Panc1 (cell line): Measurements from ENCODE around the gene SLCO4A1. TPM values are rescaled to one million over a fixed set of nuclear protein-coding genes. Genes with fewer than 3 reads are reported as not detected.

ENCODE experiments used
- ATAC-seq: fragments of 200-7000 bp; cut with Tn5 transposase; 2 replicates; pipeline ENCODE4 v1.9.1; 2020; ENCODE audit warnings: mild to moderate bottlenecking, moderate library complexity
- BruUV-seq: library from RNA; stranded (reverse); fragments of 400-500 nt; replicated peaks from 2 replicates; lab custom pipeline; 2021; lab: Mats Ljungman, UMichigan
- CTCF ChIA-PET: fragments of 300-600 bp; sonication (Branson Sonifier 250); formaldehyde crosslinking; loops from one replicate; lab custom pipeline; 2022; ENCODE audit warnings: antibody characterized with exemption; lab: Charles Lee
- POLR2A ChIA-PET: fragments of 300-600 bp; sonication (Branson Sonifier 250); formaldehyde crosslinking; loops from one replicate; lab custom pipeline; 2022; ENCODE audit warnings: antibody characterized with exemption; lab: Charles Lee
- DNase-seq: peaks from one replicate; pipeline ENCODE4 v3.0.0-alpha.2; 2010; ENCODE audit warnings: low read depth, low spot score
- H3K27ac ChIP-seq: 2 replicates; pipeline ENCODE4 v1.5.1; 2011; ENCODE audit warnings: mild to moderate bottlenecking, low read length, inconsistent platforms
- H3K27me3 ChIP-seq: fragments of 200-500 bp; sonication (Bioruptor generic); 2 replicates; pipeline ENCODE4 v1.6.0; 2014; ENCODE audit warnings: low read length, inconsistent platforms; ENCODE audit not compliant: control insufficient read depth, insufficient read depth
- H3K36me3 ChIP-seq: fragments of 200-500 bp; sonication (Bioruptor generic); 2 replicates; pipeline ENCODE4 v1.5.1; 2014; ENCODE audit warnings: inconsistent platforms, mild to moderate bottlenecking, low read length, moderate library complexity; ENCODE audit not compliant: control insufficient read depth, insufficient read depth
- H3K4me1 ChIP-seq: 2 replicates; pipeline ENCODE4 v1.5.1; 2011; ENCODE audit warnings: inconsistent platforms, mild to moderate bottlenecking, low read length, moderate library complexity; ENCODE audit not compliant: control insufficient read depth, insufficient read depth
- H3K4me3 ChIP-seq, 2 experiments: 2 replicates each; pipeline ENCODE4 v1.5.1; 2011 to 2012; ENCODE audit warnings: low read depth in 2 of 2, low read length in 2 of 2, mild to moderate bottlenecking in 2 of 2, inconsistent platforms in 1 of 2, moderate library complexity in 1 of 2
- H3K9me3 ChIP-seq: fragments of 200-500 bp; sonication (Bioruptor generic); 2 replicates; pipeline ENCODE4 v1.5.1; 2014; ENCODE audit warnings: low read depth, mild to moderate bottlenecking, inconsistent platforms, low read length, moderate library complexity; ENCODE audit not compliant: control insufficient read depth, insufficient read depth
- CTCF ChIP-seq: fragments of 450-650 bp; IDR thresholded peaks from 2 replicates; pipeline ENCODE4 v1.5.1; 2017; ENCODE audit warnings: mild to moderate bottlenecking
- POLR2AphosphoS5 ChIP-seq: IDR thresholded peaks from 2 replicates; pipeline ENCODE4 v1.6.1; 2012; ENCODE audit warnings: mild to moderate bottlenecking, low read depth, low read length, moderate library complexity
- REST ChIP-seq, 2 experiments: IDR thresholded peaks; 2 replicates each; pipeline ENCODE4 v1.6.1; 2011 to 2012; ENCODE audit warnings: low read depth in 2 of 2, control low read depth in 1 of 2, low read length in 1 of 2, mild to moderate bottlenecking in 1 of 2, moderate library complexity in 1 of 2; ENCODE audit not compliant: insufficient read depth in 1 of 2
- SIN3A ChIP-seq: IDR thresholded peaks from 2 replicates; pipeline ENCODE4 v1.6.1; 2012; ENCODE audit warnings: low read depth, mild to moderate bottlenecking, low read length, moderate library complexity, borderline replicate concordance; ENCODE audit not compliant: insufficient read depth
- TCF7L2 ChIP-seq: IDR thresholded peaks from 2 replicates; pipeline ENCODE4 v1.6.1; 2011; ENCODE audit warnings: mild to moderate bottlenecking, low read depth, low read length, inconsistent platforms
- in situ Hi-C: cut with HindIII; loops from 2 replicates; pipeline ENCODE4 v1.10.0; 2016; ENCODE audit warnings: low sequenced_read_pairs, low pct_unique_long_range_greater_than_20kb
- intact Hi-C: fragments of 100-400 bp; cut with micrococcal nuclease; formaldehyde crosslinking; loops from one replicate; pipeline ENCODE4 v1.10.0; 2022; ENCODE audit not compliant: unreplicated experiment
- total RNA-seq: library from RNA; stranded (reverse); gene quantifications from one replicate; pipeline ENCODE4 v1.2.1, GENCODE V29; 2021; ENCODE audit not compliant: unreplicated experiment

The SLCO4A1 gene
- total RNA-seq, 1 experiment from 2014 or later, result 167 TPM

GRCh38 chr20:62639765-62640164 lies 2.5 kb upstream of the SLCO4A1 start:
- DNase-seq (no peak), ATAC-seq (no peak)
- intact Hi-C loops (no loop called here), in situ Hi-C loops (no loop called here)
- Histone ChIP-seq H3K4me3 (no peak overlapping the region), H3K4me1 (peaks cover 46% of the 10 kb centered on the region), H3K27me3 (no peaks in the 10 kb centered on the region), H3K27ac (peak overlapping the region; percentile 68; the same call in 1 of the 2 replicates), H3K36me3 (no peaks in the 10 kb centered on the region; the same call in 1 of the 2 replicates), H3K9me3 (no peaks in the 10 kb centered on the region)
- POLR2A ChIA-PET, result no interaction called here
- no peak for TF ChIP-seq SIN3A
- BruUV-seq, result no TSS peak
- CTCF ChIA-PET, result no interaction called here

- ChIA-PET CTCF (no interaction called here), POLR2A (no interaction called here)
- ATAC-seq (no peak), DNase-seq (no peak)
- Histone ChIP-seq H3K4me3 (no peak overlapping the region), H3K4me1 (peaks cover 49% of the 10 kb centered on the region), H3K27me3 (no peaks in the 10 kb centered on the region), H3K27ac (peak overlapping the region; percentile 97), H3K9me3 (no peaks in the 10 kb centered on the region), H3K36me3 (no peaks in the 10 kb centered on the region; the same call in 1 of the 2 replicates)
- no TSS peak for BruUV-seq
- intact Hi-C loops (no loop called here), in situ Hi-C loops (no loop called here)
- TF ChIP-seq CTCF, result no peak
- no peak for TF ChIP-seq TCF7L2
- TF ChIP-seq POLR2AphosphoS5, result no peak
- no peak for TF ChIP-seq REST (IDR thresholded peaks at IDR 0.05; ENCODE audit: insufficient read depth in 1 of 2, low read depth in 2 of 2, low read length in 1 of 2)
- no peak for TF ChIP-seq SIN3A
Measured at GRCh38 chr20:62640870-62641269, 1.4 kb upstream of the SLCO4A1 start.

DNA sequence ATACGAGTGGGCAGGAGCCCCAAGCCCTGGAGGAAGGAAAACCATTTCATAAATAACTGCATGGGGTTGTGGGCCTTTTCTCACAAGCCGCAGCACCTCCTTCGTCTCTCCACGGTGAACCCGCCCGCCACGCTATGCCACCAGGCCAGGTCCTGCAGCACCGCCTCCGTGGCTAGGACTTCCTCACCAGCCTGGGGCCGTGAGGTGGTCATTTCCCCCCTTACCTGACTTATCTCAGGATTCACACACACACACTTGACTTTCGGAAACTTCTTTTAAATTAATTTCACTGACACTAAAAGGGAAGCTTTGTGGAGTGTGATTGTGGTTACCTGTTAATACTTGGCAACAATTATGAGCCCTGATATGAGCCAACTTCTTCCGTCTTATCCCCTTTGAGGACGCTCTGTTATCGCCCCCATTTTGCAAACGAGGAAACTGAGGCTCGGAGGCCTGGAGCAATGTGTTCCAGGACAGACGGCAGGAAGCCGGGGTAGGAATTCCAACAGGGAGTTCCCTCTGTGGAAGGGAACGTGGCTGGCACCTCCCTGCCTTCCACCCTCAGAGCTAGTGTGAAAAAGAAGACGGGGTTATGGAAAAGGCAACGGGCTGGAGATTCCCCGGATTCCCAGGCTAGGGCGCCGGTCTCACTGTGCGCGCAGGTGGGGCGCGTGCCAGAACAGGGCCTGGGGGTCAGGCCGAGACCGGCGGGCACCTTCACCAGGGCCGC lies 817 bp upstream of the SLCO4A1 start:
- H3K4me1 ChIP-seq, result peaks cover 53% of the 10 kb centered on the region

More for the DNA sequence above, 817 bp upstream of the SLCO4A1 start:
- ChIA-PET CTCF (no interaction called here), POLR2A (interaction anchor here (0.6 kb wide), 1 partner anchor 88 kb away, joined by 3 read pairs; no protein-coding TSS in a partner anchor)
- Histone ChIP-seq H3K9me3 (no peaks in the 10 kb centered on the region), H3K4me3 (peak overlapping the region; percentile 65 to 80), H3K36me3 (no peaks in the 10 kb centered on the region; the same call in 1 of the 2 replicates), H3K27me3 (no peaks in the 10 kb centered on the region), H3K27ac (peak overlapping the region; percentile 97)
- no peak for TF ChIP-seq SIN3A
- TF ChIP-seq CTCF, result no peak
- TF ChIP-seq REST (IDR thresholded peaks at IDR 0.05; ENCODE audit: insufficient read depth in 1 of 2, low read depth in 2 of 2, low read length in 1 of 2), result no peak
- no peak for TF ChIP-seq POLR2AphosphoS5
- no peak for TF ChIP-seq TCF7L2
- no peak for DNase-seq
- BruUV-seq, result TSS peak; percentile 94
- intact Hi-C loops, result no loop called here
- ATAC-seq, result no peak
- in situ Hi-C loops, result no loop called here
